GM19463 (cell line): ENCODE measurements around the gene RGS14.

ENCODE experiments used
- ATAC-seq: cut with Tn5 transposase; IDR thresholded peaks from one replicate; pipeline ENCODE4 v1.9.1; 2021; ENCODE audit warnings: mild to moderate bottlenecking, moderate library complexity; ENCODE audit not compliant: unreplicated experiment

RGS14 gene

DNA sequence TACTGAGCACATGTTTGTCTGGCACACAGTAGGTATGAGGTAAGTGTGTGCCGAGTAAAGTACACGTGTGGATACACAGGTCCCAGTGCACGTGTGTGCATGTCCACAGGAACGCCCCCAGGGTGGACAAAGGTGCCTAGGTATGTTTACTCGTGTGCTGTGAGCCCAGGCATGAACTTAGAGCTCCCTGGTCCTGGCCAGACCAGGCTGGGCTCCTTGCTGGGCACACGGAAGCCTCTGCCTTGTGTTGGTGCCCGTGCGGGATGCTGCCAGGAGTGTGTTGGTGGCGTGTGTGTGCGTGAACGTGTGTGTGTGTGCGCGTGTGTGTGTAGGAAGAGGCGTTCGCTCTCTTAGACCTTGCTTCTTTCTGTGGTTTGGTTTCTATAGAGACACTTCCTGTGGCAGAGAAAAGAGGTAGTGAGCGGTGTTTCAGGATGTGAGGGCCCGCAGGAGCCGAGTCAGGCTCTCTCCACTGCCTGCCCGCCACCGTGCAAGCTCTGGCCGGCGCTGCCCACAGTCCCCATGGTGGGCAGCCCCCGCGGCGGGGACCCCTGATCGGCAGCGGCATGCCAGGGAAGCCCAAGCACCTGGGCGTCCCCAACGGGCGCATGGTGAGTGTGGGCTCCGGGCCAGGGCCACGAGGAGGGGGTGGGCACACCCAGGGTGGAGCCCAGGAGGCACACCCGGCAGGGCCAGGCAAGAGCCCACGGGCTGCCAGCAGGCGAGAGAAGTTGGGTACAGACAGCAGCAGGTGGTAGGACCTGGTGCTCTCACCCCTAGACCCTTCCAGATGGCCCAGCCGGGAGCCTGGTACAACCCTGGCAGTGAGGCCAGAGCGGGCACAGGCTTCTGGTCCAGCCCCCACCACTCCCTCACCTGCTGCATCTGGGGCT is at the start of gene RGS14:
Gene RGS14 (plus strand): TSS at position 466 of the 893 bp plus-strand sequence. CDS start 101 bp downstream, at position 567.
- ATAC-seq, result peak; percentile 94

DNA sequence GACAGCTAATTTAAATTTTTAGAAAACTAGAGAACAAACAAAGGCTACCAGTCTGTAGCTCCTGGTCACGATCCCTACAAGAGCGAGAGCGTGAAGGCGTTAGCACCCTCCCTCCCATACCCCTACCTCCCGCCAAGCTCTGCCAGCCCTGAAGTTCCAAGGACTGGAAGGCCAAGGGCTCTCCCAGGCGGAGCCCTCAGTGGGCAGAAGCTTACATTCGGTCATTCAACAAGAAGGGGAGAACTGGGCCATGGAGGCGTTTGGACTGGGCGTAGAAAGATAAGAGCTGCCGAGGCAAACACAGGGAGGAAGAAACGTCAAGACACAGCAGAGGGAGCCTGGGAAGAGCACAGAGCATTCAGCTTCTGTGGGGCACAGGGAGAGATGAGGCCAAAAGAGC is 49.0 kb upstream of the RGS14 start:
- no peak for ATAC-seq

GRCh38 chr5:177309351-177310191 is 48.2 kb upstream of the RGS14 start:
- ATAC-seq, result no peak

DNA sequence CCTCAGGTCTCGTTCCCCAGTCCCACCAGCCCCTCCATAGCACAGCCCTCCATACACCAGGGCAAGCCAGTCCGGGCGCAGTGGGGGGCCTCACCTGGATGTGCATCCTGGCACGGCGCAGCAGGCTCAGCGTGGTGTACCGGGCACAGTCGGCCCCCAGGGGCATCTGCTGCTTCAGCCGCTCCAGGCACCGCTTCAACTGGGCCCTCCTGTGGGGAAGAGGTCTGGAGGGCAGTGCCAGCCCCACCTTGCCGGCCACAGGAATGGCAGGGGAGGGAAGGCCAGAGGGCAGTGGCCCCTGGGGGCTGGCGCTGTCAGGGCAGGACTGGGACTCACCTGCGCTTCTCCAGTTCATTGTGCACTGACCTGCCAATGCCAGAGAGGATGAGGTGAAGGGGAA is 47.4 kb upstream of the RGS14 start:
- no peak for ATAC-seq

DNA sequence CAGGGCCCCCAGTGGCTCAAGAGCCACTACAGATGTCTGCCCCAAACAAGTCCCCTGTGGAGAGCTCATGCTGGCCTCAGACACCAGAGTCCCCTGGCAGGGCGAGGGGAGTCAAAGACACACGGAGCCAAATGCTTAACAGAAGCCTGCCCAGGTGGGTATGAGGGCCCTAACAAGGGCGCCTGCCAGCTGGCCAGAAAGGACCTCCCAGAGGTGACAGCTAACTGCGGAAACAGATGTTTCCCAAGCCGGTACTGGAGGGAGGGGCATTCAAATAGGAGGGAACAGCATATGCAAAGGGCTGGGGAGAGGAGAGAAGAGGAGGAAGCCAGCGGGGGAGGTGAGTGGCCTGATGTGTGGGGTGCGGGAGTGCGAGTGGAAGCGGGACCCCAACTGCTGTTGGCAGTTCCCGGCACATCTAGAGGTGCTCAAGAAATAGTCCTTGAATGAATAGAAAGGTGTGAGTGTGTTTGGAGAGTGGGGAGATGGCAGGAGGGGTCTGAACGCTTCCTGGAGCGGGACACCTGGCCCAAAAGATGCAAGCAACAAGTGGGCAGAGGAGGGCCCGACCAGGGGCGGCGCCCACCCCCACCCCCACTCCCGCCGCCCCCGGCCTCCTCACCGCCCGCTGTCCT is 46.9 kb upstream of the RGS14 start:
- no peak for ATAC-seq

- ATAC-seq, result no peak
Observed at GRCh38 chr5:177311392-177311722, 46.4 kb upstream of the RGS14 start.

DNA sequence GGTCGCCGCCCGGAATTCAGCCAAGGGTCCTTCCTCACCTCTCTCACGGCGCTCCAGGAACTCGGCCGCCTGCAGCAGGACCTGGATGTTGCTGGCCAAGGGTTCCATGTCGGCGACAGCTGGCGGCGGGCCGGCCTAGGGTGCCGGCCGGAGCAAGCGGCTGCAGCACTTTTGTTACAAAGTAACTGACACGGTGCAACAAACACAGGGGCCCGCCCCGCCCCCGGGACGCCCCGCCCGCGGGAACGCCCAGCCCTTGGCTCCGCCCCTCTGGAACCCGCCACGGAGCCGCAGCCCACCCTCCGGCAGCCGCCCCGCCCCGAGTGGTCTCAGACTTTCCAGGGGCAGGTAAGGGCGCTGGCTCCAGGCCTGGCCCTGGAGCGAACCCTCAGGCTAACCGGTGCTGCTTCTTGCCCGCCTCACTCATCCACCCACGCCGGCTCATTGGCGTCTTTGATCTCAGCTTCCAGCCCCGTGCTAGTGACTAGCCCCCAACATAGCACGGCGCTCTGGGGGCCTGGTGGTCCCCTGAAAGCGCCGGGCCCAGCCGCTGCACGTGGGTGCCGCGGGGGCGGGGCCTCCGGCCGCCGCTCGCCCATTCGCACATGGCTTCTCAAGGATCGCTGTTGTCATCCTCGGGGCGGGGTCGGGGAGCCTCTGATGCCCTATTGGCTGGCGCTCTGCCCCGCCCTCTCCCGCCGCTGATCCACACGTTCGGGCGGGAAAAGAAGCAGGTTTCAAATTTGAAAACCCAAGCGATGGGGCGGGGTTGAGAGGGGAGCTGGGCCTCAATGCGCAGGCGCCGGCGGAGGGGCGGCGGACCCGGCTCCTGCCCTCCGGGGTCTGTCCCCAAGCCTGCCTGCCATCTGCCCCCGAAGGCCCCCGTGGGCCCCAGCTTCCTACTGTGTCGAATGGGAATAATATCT is 45.7 kb upstream of the RGS14 start, which contains the start of gene MXD3:
Gene MXD3 (minus strand): TSS at position 176 of the 926 bp plus-strand sequence. CDS start 68 bp downstream, at position 108.
- ATAC-seq, result peak; percentile 77

- ATAC-seq, result no peak
Observed at GRCh38 chr5:177312649-177313181, 45.0 kb upstream of the RGS14 start.

GRCh38 chr5:177313561-177314259 is 44.0 kb upstream of the RGS14 start:
- no peak for ATAC-seq

DNA sequence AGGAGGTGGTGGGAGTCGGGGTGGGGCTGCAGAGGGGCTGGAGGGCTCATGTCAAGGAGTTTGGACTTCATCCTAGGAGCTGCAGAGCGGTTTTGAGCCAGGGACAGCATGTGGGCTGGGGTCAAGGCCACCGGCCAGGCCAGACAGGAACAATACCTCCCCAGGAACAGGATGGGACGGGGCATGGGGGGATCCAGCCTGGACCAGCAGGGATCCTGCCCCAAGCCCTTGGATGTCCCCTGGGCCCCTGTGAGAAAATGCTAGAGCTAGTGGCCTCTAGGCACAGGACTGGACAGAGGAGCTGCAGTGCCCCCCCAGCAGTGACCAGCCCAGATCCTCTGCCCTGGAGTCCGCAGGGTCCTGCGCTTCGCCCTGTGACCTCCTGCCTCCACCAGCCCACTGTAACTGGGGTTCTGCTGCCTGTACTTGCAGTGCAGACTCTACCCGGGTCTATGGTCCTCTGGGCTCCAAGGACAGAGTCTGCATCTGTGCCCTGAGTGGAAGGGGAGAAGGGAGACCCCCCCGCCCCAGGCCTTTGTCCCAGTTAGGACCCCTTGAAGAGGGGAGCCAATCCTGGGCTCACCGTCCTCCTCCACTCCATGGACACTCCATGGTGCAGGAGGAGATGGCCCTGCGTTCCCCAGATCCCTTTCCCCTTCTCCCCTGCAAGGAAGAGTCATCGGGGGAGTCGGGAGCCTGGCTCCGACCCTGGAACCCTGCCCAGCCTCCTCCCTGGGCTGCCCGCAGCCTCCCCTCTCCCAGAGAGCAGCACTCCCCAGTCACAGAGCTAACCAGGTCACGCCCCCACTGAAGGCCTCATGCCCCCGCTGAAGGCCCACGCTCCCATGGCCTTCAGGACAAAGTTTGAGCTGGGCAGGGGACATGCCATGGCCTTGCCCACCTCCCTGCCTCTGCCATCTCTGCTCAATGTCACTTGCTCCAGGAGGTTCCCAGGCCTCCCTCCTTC is 43.1 kb upstream of the RGS14 start:
- no peak for ATAC-seq

GRCh38 chr5:177315411-177315810 is 42.3 kb upstream of the RGS14 start:
- no peak for ATAC-seq

- no peak for ATAC-seq
Observed at GRCh38 chr5:177316005-177316404, 41.7 kb upstream of the RGS14 start.

DNA sequence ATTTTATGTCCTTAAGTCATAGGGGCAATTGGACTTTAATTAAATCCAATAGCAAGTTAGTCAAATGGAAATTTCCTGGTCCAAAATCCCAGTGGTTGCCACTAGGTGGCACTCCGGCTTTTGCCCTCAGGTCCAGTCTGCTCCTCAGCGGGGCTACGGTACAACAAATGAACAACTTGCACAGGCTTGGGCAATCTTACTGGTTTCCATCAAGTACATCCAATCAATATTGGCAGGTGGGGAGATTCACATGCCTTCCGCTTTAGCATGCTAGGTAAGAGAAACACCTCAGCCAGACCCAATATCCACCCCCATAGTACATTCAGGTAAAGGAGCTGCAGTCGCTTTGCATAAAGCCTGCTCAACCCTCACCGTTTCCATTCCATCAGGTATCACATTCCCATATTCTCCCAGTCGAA is 39.8 kb upstream of the RGS14 start:
- no peak for ATAC-seq

DNA sequence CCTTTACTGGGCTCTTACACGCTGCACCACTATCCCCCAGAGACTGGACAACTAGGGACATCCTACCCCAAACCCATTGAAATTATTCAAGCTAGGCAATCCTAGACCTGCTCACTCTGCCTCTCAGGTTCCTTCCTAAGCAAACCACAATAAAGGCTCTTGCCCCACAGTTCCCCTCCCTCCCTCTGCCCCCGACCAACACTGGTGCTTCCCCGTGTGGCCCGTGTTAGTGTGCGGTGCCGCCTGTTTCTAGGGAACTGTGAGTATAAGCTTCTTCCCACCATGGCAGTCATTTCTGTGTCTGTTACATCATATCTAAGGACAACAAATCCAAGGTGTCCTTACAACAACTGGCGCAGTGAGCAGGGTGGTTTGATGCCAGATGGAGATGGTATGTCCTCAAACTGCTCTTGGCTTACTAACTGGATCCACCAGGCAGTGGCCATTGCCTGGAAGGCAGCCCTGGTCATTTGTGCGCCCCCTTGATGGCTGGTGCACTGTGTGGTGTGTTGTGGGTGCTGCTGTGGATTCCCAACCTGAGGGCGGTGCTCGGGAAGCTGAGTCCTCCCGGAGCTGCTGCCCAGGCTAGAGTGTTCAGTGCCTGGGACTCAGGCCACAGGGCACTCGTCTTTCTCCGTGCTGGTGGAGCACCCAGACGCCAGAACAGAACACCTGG is 37.7 kb upstream of the RGS14 start:
- ATAC-seq, result no peak

DNA sequence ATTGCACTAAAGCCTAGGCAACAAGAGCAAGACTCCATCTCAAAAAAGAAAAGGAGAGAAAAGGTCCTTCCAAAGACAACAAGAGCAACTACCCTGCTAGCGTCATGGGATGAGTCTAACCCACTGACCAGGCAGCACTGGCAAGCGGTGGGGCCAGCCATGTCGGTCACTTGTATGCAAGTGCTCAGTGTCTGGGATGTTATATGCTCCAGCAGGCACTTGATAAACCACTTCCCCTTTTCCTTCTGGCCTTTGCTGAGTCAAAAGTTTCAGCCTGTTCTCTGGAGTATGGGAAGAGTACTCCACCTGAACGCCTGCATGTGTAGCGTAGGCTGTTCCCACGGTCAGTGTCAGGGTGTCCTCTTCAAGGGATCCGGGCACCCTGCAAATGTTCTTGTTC is 36.8 kb upstream of the RGS14 start:
- no peak for ATAC-seq

- no peak for ATAC-seq
Observed at GRCh38 chr5:177325868-177326381, 31.8 kb upstream of the RGS14 start.
